Measurements from ENCODE around the gene VIT.

DNA sequence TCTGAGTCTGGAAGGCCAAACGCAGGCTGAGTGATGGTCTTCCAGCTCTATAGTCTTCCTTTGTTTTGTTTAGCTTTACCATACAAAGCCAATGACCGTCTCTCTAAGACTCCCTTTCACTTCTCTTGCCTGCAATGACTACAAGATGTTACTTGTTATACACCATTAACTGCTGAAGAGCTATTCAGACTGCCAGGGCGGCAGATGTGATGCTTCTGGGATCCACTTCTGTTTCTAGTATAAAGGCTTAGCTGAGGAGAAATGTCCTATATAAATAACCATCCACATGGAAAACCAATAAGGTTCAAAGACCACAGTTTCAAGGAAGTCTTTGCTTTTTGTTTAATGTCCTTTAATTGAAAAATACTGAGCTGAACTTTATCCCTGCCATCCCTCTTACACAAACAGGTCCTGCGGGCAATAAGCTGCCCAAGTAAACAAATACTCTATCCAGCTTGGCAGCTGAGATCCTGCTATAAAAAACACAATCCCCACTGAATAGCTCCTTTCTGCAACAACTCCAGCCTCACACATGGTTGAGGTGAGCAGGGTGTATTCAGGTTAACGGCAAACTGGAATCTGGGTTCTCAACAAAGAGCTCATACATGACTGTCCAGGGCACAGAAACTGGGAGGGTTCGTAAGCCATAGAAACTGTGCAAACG lies 124.6 kb downstream of the VIT start:
- TF ChIP-seq JUND (IDR thresholded peaks at IDR 0.05) (no peak), EP300 (IDR thresholded peaks at IDR 0.05; ENCODE audit: borderline replicate concordance in 1 of 2, low read depth in 1 of 2, low read length in 1 of 2) (no peak), CHD2 (IDR thresholded peaks at IDR 0.05; ENCODE audit: low read length, partially characterized antibody) (no peak), SIN3A (IDR thresholded peaks at IDR 0.05; ENCODE audit: borderline replicate concordance, low read depth, low read length) (no peak)
- TF ChIP-seq, protein P1, sequence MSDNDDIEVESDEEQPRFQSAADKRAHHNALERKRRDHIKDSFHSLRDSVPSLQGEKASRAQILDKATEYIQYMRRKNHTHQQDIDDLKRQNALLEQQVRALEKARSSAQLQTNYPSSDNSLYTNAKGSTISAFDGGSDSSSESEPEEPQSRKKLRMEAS (IDR thresholded peaks at IDR 0.05; ENCODE audit: low read depth): no peak
- TF ChIP-seq, protein P2, sequence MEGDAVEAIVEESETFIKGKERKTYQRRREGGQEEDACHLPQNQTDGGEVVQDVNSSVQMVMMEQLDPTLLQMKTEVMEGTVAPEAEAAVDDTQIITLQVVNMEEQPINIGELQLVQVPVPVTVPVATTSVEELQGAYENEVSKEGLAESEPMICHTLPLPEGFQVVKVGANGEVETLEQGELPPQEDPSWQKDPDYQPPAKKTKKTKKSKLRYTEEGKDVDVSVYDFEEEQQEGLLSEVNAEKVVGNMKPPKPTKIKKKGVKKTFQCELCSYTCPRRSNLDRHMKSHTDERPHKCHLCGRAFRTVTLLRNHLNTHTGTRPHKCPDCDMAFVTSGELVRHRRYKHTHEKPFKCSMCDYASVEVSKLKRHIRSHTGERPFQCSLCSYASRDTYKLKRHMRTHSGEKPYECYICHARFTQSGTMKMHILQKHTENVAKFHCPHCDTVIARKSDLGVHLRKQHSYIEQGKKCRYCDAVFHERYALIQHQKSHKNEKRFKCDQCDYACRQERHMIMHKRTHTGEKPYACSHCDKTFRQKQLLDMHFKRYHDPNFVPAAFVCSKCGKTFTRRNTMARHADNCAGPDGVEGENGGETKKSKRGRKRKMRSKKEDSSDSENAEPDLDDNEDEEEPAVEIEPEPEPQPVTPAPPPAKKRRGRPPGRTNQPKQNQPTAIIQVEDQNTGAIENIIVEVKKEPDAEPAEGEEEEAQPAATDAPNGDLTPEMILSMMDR (IDR thresholded peaks at IDR 0.05): no peak

Data from SK-N-SH (cell line).